GM18498 (cell line): ENCODE data around the gene RAB31.
A peak's percentile ranks its signal among the peaks of the same experiment; 100 is the strongest.
"Not testable (repeated sequence)": the region's sequence is repeated elsewhere in the genome, so short reads cannot be mapped to it uniquely, and the experiment has no call there.

Experiments
- ATAC-seq: cut with Tn5 transposase; IDR thresholded peaks from one replicate; pipeline ENCODE4 v1.9.1; 2021; ENCODE audit warnings: mild to moderate bottlenecking, moderate library complexity; ENCODE audit not compliant: unreplicated experiment

RAB31 gene

GRCh38 chr18:9708057-9708433 lies at the start of gene RAB31:
RAB31 (plus strand) TSS chr18:9708301; CDS start chr18:9708406, 105 bp downstream.
- ATAC-seq, result peak; percentile 58

- ATAC-seq, result no peak
Measured at GRCh38 chr18:9659499-9660375, 48.4 kb upstream of the RAB31 start.

DNA sequence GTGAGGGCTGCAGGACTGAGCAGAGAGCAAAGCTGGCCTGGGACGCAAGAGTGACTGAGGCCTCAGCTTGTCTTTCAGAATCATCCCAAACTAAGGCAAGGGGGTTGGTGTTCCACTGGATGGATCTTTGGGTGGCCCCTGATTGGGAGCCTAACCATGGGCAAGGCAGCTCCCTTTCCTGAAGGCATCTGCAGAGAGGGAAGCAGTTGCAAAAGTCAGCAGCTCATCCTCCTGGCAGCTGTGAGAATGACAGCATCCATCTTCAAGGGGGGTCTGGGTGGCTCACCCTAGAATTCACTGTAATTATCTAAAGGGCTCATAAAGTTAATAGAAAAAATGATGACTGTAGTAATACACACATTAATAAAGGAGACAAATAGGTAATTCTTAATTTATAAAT lies 46.5 kb upstream of the RAB31 start:
- no peak for ATAC-seq

GRCh38 chr18:9663377-9663776 lies 44.7 kb upstream of the RAB31 start:
- ATAC-seq, result no peak

- no peak for ATAC-seq
Measured at GRCh38 chr18:9665314-9665713, 42.8 kb upstream of the RAB31 start.

- no peak for ATAC-seq
Measured at GRCh38 chr18:9666548-9666947, 41.6 kb upstream of the RAB31 start.

DNA sequence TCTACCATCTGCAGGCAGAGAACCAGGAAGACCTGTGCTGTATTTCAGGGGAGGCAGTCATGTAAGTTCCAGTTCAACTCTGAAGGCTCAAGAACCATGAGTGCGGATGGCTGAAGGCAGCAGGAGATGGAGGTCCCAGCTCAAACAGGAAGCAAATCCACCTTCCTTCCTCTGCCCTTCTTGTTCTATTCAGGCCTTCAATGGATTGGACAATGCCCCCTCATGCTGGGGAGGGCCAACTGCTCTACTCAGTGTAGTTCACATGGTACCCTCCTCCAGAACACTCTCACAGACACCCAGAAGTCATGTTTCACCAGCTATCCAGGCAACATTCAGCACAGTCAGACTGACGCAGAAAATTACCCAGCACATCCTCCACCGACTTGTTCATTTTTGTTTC lies 39.1 kb upstream of the RAB31 start:
- ATAC-seq, result no peak

DNA sequence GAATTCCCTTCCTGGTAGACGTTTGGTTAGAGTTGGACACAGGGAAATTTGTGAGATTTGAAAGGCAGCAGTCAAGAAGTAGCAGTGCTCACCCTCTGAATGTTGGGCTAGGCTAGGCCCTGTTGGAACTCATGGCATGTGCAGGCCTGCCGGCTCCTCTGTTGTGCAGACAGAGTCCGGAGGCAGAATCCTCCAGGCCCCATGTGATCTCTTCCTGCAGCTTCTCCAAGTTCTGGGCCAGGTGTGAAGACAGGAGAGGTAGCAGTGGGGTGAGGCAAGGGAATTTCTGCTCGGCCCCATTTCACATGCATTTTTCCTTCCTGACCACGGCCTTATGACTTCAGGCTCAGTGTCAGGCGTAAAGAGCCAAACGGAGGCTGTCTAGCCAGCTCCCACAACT lies 36.9 kb upstream of the RAB31 start:
- ATAC-seq, result no peak

GRCh38 chr18:9673296-9674251 lies 34.5 kb upstream of the RAB31 start:
- ATAC-seq, result peak; percentile 98

GRCh38 chr18:9678216-9678615 lies 29.9 kb upstream of the RAB31 start:
- ATAC-seq, result not testable (repeated sequence)

- ATAC-seq, result no peak
Measured at GRCh38 chr18:9679125-9679524, 29.0 kb upstream of the RAB31 start.

DNA sequence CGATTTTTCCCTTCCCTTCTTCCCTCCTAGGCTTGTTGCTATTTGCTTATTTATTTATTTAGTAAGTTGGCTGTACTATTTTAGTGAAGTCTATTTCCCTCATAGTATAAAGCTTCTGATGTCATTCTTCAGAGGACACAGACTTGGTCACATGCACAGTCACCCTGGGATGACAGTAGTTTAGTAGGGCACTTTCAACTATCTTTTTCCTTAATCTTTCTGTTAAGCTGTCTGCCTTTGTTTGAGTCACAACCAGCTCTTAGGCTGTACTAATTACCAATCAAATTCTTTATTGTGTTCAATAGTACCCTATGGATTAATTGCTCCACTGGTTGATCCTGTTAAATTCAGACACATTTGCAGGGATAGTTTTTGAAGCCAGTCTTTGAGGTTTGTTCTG lies 26.9 kb upstream of the RAB31 start:
- no peak for ATAC-seq

DNA sequence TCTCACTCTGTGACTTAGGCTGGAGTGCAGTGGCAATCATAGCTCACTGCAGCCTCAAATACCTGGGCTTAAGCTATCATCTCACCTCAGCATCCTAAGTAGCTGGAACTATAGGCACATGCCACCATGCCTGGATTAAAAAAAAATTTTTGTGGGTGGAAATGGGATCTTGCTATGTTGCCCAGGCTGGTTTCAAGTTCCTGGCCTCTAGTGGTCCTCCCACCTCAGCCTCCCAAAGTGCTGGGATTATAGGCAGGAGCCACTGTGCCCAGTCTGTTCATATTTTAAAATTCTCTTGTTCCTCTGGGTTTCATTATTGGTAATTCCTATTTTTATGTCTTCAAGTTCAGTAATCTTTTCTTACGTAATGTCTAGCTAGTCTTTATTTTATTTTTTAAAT lies 25.5 kb upstream of the RAB31 start:
- ATAC-seq, result no peak

GRCh38 chr18:9683418-9684396 lies 24.4 kb upstream of the RAB31 start:
- no peak for ATAC-seq

DNA sequence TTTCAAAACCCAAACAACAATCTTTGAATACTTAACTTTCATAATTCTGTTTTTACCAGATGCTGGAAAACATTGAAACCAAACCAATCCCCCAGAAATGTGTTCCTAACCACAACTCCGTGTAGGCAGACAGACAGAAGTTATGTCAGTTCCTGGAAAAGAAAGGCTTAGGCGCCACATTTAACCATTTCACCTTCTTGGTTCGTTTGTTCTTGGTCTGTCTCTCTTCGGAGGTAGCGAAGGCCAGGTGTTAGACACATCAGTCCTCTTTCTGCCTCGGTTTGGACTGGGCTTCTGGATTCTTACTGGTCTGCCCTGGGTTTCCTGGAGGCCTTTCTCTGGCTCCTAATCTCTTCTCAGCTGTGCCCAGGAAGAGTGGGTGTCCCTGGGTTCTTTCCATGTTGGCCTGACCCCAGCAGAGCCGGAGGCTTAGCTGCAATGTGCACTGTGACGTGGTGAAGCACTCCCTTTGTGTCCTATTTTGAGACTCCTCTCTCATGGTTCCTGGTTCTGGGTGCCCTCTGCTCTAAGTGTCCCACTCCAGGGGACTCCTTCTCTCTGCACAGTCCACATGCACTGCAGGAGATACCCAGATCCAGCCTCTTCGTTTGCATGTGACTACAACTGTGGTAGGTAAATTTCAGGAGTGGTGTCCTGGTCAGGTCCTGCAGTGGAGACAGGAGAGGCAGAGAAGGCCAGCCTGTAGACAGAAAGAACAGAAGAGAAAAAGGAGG lies 23.1 kb upstream of the RAB31 start:
- ATAC-seq, result no peak

DNA sequence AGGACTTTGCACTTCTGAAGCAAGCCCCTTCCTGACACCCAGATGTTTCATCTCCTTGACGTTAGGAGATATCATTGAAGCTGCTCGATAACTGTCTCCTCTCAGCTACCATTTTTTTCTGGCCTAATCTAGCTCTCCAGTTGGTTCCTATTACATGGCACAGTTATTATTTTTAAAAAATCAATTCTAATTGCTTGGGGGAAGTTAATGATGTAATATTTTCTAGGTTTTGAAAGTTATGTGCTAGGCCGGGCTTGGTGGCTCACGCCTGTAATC lies 22.5 kb upstream of the RAB31 start:
- no peak for ATAC-seq

DNA sequence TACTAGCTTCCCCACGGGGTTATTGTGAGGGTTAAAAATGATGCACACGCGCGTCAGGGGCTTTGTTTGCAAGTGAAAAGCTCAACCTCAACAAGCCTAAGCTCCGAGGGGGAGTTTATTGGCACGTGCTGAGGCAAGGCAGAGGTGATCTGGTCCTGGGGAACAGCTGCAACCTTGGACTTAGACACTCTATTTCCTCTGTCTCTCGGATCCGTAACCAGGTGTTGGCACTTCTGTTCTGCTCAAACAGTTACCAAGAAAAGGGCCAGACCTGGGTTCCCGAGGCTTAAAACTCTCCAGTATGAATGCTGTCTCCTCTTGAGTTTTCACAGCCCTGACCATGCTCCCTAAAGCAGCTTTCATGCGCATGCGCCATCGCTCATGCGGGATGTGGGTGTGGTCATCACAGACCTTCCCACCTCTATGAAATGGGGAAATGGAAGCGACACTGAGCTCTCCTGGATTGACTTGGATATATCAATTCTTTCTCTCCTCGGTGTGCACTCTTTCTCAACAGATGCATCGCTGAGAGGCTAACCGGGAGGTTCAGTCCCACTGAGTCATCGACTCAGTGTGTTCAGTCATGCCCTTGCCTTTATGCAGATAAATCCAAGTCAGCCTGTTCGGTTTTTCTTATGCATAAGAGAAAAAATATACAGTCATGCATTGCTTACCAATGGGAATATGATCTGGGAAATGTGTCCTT lies 19.9 kb upstream of the RAB31 start:
- no peak for ATAC-seq

DNA sequence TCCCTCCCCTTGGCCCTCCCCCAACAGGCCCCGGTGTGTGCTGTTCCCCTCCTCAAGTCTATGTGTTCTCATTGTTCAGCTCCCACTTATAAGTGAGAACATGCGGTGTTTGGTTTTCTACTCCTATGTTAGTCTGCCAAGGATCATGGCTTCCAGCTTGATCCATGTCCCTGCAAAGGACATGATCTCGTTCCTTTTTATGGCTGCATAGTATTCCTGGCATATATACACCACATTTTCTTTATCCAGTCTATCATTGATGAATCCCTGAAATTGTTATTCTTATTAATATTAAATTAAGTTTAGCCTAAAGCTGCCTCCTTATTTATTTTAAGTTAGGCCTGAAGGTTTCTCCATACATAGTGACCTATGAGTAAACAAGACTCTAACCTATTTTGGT lies 18.8 kb upstream of the RAB31 start:
- ATAC-seq, result no peak

- no peak for ATAC-seq
Measured at GRCh38 chr18:9690418-9691188, 17.5 kb upstream of the RAB31 start.
